HK-2 (cell line): ENCODE results near the gene TIPARP.
"Not testable (repeated sequence)": the region's sequence is repeated elsewhere in the genome, so short reads cannot be mapped to it uniquely, and the experiment has no call there.

Experiments used
- DNase-seq: peaks from one replicate; pipeline ENCODE4 v3.0.0-alpha.2; 2018; ENCODE audit not compliant: unreplicated experiment

Gene TIPARP

DNA sequence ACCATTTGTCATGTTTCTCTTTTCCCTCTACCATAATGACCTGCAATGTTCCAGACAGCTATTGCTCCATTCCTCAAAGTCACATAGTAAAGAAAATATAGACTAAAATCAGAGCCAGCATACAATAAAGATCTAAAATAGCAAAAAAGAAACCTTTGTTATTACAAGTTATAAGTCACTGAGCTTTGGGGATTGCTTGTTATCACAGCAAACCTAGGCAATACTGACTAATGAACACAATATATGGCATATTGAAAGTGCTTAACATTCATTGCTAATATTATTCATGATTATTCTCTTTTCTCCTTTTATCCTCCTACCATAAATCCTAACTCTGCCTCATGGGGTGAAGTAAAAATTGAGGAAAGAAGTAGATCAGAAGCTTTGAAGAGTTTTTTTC is 27.4 kb upstream of the TIPARP start:
- DNase-seq, result no peak

DNA sequence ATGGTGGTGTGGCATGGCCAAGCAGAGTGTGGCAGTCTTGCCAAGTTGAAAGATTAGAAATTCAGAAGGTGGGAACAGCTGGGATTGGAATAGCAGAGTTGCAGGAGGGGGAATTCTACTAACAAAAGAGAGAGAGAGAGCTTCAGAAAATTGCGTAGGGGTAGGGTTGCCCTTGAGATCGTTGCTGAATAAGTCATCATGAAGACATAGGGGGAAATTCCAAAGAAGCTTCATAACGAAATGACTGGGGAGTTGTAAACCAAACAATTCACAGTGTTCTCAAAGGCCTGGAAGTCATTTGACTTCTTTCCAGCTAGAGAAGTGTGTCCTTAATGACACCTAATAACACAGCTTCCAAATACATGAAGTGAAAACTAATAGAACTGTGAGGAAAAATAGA is 26.3 kb upstream of the TIPARP start:
- DNase-seq, result no peak

DNA sequence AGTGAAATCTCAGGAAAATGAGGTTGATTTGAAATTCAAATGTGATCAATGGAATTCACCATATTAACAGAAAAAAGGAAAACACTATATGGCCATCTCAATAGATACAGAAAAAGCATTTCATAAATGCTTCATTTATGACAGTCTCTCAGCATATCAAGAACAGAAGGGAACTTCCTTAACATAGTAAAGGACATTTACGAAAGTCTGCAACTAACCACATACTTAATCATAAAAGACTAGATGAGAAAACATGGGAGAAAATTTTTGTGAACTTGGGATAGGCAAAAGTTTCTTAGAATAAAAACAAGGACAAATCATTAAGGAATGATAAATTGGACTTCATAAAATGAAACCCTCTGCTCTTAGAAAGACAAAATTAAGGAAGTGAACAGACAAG is 24.7 kb upstream of the TIPARP start:
- no peak for DNase-seq

DNA sequence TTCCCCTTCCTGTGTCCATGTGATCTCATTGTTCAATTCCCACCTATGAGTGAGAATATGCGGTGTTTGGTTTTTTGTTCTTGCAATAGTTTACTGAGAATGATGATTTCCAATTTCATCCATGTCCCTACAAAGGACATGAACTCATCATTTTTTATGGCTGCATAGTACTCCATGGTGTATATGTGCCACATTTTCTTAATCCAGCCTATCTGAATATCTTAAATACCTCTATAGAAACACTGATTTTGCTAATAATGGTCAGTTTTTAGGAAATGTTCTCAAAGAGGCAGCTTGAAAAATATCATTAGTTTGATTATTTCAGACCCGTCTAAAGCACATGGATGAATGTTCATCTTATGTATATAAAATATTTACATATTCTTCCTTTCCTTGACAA is 21.7 kb upstream of the TIPARP start:
- not testable (repeated sequence) for DNase-seq

DNA sequence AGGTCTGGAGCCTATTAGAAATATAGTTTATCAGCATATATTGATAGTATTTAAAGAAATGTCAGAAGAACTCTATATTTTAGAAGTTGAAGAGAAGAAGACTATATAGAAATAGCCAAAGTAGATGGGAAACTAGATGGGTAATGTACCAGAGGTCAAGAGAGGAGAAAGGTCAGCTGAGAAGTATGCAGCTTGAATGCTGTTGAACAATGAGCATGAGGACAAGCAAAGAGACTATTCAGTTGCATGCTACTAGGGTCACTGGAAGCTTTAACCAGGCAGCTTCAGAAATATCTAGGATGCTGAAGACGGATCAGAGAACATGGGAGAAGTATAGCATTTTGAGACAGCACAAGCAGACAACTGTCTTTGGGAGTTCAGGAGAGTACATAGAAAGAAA is 19.6 kb upstream of the TIPARP start:
- DNase-seq, result no peak

DNA sequence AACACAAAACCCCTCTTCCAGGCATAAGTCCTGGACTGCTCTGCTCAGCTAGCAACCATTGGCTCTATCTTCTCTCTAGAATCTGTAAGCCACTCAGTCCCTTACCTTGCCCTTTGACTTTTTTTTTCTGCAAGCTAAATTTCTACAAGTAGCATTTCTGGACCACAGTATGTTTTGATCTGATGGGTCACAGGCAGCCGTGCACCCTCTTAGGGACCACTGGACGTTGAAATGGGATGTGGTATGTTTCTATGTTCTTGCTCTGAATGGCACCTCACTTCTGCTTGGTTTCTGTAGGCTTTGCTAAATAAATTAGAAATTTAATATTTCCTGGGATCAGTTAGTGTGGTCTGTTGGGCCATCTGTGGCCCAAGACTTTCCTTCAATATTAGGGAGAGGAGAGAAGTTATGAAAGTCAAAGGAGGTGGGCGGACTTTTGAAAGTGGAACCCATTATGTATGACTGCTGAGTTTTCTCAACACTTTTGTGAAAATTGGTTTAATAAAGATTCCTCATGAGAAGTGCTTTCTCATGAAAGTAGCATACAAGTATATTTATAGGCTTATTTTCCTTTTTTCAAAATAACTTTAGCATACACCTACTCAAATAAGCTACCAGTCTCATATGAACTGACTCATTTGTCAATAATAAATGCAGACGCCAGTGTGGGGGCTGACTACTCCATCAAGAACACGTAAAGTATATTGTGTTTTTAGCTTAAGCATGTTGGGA is 18.4 kb upstream of the TIPARP start:
- no peak for DNase-seq

DNA sequence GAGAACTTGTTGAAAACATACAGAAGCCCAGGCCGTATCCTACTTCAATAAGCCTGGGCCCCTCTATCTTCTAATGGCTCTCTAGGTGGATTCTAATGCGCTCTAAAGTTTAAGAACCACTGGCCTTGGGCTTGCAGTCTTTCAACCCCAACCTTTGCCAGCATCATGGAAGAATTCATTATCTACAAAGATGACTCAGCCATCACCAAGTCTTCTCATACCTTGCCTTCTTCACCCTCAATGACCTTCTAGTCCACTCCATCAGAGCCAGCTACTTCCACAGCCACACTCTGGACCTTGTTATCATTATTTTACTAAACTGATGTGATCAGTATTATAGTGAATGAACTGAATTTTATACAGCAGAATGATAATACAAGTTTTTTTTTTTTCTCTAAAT is 16.9 kb upstream of the TIPARP start:
- DNase-seq, result no peak

DNA sequence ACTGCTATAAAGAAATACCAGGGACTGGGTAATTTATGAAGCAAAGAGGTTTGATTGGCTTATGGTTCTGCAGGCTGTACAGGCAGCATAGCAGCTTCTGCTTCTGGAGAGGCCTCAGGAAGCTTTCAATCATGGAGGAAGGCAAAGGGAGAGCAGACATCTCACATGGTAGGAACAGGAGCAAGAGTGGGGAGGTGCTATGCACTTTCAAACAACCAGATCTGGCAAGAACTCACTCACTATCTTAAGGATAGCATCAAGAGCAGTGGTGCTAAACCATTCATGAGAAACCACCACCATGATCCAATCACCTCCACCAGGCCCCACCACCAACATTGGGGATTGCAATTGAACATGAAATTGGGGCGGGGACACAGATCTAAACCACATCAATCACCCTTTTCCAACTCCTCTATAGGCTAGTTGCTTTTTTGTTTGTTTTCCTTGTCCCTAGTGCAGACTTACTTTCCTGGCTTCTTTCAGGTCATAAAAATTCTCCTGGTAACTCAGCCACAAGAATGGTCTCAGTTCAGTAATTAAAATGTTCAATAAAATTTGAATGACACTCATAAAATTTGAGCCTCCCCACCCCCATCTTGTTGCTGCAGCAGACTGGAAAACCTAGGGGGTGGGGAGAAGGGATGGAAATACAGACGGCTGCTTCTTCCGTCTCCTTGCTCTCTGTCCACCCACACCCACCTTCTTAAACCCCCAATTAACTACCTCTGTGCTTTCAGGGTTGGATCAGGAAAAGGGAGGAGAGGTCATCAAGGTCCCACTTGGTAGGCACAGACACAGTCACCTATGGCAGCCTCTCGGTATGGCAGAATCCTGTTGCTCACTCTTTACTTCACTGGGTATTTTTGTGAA is 16.3 kb upstream of the TIPARP start:
- DNase-seq, result no peak

DNA sequence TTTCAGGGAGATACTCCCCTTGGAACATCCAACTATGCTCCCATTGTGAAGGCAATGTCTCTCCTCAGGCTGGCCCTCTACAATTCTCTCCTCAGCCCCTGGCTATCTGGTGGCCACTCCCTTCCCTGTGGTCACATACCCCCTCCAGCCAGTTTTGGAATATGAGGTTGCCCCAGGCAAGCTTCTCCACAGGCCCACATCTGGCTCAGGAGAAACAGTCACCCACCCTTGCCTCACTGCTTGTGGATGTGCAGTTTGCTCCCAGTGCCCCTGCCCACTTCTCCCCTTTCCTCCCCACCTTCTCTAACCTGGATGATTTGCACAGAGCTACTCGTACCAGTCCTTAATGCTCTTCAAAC is 15.7 kb upstream of the TIPARP start:
- DNase-seq, result no peak

DNA sequence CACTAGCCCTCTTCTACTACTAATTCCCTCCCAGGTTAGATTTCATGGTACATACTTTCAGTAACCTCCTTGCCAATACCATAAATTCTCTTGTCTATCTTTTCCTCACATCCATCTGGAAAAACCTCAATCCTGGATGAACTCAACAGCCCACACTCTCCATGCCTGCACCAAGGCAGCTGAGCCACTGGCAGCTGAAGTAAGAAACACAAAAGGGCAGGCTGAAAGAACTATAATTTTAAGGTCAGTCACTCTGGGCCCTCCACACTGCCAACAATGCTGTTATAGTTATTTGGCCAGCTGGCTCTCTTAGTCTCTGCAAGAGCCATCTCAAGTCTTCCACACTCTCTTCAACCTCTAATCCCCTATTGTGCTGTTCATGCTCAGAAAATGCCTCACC is 15.1 kb upstream of the TIPARP start:
- DNase-seq, result no peak

DNA sequence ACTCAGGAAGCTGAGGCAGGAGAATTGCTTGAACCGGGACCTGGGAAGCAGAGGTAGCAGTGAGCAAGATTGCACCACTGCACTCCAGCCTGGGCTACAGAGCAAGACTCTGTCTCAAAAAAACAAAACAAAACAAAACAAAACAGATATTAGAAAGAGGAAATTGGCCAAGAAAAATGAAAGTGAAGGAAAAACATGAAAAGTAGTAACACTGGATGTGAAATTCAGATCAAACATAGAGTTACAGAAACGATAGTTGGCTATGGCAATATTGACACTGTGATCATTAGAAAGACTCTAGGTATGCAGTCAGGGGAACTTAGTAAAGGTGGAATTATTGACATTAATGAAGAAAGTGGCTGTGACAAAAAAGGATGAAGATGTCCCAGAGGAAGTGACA is 13.2 kb upstream of the TIPARP start:
- no peak for DNase-seq

DNA sequence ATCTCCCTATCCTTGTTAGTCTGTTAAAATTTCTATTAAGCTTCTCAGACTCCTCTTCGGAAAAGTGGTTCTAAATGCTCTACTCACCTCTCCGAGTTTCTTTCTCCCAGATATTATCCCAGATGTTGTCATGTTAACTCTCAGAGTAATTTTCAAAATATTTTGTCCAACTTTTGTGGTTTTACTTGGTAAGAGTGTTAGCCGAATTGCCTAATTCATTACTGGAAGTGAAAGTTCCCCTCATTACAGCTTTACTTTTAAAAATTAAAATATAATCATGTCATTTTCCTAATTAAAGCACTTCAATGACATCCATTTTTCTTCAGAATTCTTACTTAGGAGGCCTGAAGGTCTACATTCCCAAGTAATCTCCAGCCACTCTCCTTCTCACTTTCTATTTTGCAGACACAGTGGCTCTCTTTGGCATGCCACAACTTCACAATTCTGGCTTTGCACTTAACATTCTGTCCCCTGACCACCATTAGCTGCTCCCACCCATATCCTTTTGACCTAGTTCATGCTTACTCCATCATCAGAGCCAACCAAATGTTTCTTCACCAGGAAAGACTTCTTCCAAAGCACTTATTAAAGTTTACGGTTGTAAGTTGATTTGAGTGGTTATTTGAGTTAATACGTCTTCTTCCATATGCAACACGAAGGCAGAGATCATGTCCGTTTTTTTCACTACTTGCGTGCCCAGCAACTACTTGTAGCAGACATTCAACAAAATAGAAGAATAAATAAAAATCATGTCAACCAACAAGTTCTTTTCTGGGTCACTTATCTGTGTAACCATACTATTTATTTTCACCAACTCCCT is 10.2 kb upstream of the TIPARP start:
- no peak for DNase-seq

DNA sequence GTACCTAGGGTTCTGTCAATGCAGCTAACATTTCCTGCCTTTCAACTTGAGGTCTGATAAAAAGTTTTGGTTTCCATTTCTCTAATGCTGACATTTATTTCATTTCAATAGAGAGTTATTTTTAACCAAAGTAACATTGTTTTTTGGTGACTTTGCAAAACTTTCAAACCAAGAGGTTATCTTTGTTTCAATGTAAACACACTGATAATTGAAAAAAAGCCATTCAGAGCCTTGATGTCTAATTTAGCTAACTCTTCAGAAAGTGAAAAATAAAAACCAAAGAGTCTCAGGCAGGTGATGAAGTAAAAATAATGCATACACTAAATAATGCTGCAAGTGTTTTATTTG is 9.6 kb upstream of the TIPARP start:
- DNase-seq, result no peak

DNA sequence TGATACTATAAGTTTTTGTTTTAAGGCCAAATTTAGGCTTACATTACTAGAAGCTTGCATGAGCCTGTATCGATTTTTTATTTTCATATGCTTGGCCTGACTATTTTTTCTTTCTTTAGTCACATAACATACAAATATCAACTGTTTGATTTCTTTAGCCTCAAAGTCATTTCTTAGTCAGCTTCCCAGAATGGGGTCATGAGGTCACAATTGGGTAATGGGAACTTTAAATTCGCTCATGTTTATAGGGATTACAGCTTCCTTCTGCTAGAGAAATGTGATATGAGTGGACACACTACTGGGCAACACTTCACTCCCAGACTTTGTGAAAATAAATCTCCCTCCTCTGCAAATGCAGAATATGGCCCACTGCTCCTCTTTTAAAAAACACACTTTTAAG is 9.1 kb upstream of the TIPARP start:
- DNase-seq, result no peak

DNA sequence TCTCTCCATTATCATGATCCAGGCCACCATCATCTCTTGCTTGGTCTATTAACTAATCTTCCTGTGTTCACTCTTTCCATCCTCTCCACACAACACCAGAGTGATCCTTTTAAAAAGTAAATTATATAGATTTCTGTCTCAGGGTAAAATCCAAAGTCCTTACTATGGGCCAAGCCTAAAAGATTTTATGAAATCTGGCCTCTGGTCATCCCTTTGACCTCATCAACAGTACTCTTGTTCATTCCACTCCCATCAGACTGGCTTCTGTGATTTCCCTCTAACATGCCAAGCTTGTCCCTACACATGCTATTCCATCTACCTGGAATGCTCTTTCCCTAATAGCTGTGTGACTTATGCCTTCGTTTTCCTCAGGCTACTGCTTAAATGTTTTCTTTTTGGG is 8.3 kb upstream of the TIPARP start:
- DNase-seq, result no peak

DNA sequence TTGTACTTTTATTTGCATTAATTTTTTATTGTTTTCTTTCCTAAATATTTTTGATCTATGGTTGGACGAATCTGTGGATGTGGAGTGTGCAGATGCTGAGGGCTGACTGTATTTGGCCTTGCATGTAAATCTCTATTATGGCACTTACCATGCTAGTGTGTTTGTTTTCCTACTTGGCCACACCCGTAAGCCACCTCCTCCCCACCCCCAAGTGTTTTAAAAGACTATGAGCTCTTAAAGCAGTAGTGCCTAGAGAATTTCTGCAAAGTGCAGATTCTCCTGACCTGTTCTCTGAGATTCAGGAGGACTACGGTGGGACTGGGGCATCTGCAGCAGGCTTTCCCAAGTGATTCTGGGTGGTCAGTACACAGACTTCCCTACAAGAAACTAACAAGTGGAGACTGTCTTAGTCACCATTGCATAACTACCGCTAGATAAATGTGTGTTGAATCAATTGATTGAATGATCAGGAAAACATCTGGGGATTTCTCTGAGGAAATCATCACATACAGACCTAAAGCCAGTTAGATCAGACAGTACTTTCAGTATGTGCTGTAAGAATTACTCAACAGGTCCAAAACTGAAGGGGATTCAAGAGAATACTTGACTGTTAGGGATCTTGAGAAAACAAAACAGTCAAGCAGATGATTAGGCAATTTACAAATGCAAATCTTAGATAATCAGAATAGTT is 6.2 kb upstream of the TIPARP start:
- no peak for DNase-seq

DNA sequence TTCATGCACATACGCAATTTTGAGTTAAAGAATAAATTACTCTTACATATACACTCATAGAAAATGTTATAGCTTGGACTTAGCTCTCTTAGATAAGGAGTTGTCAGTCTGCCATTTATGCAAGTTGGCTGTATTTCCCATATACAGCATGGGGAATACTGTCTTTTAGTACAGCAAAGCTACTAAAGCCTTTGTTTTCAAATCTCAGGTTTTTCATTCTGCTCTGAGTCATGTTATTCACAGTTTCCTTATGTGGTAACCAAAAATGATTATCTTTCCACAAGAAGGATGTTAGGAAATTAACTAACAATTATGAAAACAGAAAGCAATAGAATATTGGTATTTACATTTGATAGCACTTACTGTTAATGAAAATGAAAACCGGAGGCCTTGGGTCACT is 4.3 kb upstream of the TIPARP start:
- no peak for DNase-seq

DNA sequence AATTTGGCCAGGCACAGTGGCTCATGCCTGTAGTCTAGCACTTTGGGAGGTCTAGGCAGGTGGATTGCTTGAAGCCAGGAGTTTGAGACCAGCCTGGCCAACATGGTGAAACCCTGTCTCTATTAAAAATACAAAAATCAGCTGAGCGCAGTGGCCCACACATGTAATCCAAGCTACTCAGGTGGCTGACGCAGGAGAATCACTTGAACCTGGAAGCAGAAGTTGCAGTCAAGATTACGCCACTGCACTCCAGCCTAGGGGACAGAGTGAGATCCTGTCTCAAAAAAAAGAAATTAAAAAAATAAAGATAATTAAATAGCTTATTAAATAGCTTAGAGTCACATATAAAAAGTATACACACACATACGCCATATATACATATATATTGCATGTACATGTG is 3.7 kb upstream of the TIPARP start:
- DNase-seq, result no peak

DNA sequence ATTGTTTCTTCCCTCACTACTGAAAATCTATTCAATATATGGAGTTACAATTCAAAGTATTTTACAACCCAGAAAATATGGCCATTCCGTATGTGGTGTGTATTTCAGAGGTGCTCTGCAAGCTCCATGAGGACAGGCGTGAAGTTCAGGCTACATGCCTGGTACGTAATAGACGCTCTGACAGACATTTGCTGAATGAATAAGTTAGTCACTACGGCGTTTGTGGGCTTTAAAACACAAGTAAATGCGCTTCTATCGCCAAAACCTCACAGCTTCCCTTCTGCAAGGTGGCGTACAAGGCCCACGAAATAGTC is 701 bp upstream of the TIPARP start:
- no peak for DNase-seq

DNA sequence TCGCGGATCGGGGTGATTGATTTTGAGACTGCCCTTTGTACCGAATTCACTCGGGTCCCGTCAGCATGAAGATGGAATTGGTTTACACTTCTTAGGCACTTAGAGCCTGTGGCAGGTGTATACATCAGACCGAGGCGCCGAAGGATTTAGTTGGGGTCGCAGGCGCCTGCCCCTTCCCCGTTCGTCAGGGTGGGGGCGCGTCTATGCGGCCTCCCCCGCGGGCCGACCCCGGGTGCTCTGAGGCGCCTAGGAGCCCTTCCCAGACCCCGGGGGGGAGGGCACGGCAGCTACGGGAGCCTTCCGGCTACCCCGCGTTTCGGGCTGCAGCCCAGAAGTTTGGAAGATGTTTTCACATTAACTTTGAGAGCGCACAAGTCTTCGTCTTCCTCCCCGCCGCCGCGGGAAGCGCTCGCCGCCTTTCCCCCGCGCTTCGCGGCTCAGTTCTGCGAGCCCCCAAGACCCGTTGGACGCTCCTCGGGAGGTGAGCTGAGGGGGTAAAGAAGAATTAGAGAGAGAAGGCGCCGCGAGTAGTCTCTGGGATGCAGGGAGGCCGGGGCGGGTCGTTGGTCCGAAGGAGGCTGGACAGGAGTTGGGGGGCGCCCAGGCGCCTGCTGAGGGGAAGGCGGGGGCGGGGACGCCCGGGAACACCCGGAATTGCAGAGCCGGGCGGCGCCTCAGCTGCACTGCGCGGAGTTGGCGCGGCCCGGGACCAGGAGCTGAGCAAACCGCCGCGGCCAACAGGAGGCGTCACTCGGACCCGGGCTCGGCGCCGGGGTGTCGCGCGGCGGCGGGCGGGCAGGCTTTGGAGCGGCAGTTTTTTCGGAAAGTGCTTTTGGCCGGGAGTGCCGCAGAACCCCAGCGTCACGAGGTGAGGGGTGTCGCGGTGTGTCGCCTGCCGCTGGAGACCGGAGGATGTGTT is 780 bp downstream of the TIPARP start:
- peak; percentile 63 for DNase-seq
